SU-DHL-6 (cell line): ENCODE results near the gene AQP11.

Experiments used
- H2AFZ ChIP-seq: fragments of 200-600 bp; sonication (generic); 2 replicates; pipeline ENCODE4 v1.6.1; 2014; ENCODE audit warnings: low read depth, mild to moderate bottlenecking, moderate library complexity, mixed read lengths, antibody characterized with exemption, low read length; ENCODE audit not compliant: severe bottlenecking
- H3F3A ChIP-seq: fragments of 200-600 bp; shearing (Covaris generic); 2 replicates; pipeline ENCODE4 v1.6.0; 2016; ENCODE audit warnings: antibody characterized with exemption, mild to moderate bottlenecking; ENCODE audit not compliant: insufficient read depth
- H3K27ac ChIP-seq: fragments of 200-600 bp; sonication (generic); 2 replicates; pipeline ENCODE4 v1.5.1; 2016; ENCODE audit warnings: low read depth, mild to moderate bottlenecking, low read length, moderate library complexity, mixed read lengths
- H3K27me3 ChIP-seq: fragments of 200-600 bp; sonication (generic), shearing (Covaris generic); 2 replicates; pipeline ENCODE4 v1.6.0; 2014; ENCODE audit warnings: mild to moderate bottlenecking, low read length
- H3K36me3 ChIP-seq: fragments of 200-600 bp; sonication (generic); 2 replicates; pipeline ENCODE4 v1.6.1; 2014; ENCODE audit warnings: mild to moderate bottlenecking, low read length, mixed read lengths
- H3K4me2 ChIP-seq: fragments of 300-600, 200-600 bp; shearing (Covaris generic), sonication (generic); 2 replicates; pipeline ENCODE4 v1.6.0; 2014; ENCODE audit warnings: low read length, low read depth, mild to moderate bottlenecking; ENCODE audit not compliant: poor library complexity, severe bottlenecking
- H3K4me3 ChIP-seq: fragments of 200-600 bp; sonication (generic); 2 replicates; pipeline ENCODE4 v1.5.1; 2014; ENCODE audit warnings: antibody characterized with exemption, low read length, mild to moderate bottlenecking, mixed read lengths; ENCODE audit not compliant: insufficient read depth, poor library complexity, severe bottlenecking
- H3K79me2 ChIP-seq: fragments of 200-600 bp; sonication (generic); 2 replicates; pipeline ENCODE4 v1.6.1; 2014; ENCODE audit warnings: mild to moderate bottlenecking, low read length, moderate library complexity; ENCODE audit not compliant: insufficient read depth
- H3K9ac ChIP-seq: fragments of 200-600 bp; sonication (generic); 2 replicates; pipeline ENCODE4 v1.7.0; 2014; ENCODE audit warnings: mild to moderate bottlenecking, low read length
- H3K9me2 ChIP-seq: fragments of 200-600 bp; sonication (generic); replicated peaks from 2 replicates; pipeline ENCODE4 v1.6.1; 2014; ENCODE audit warnings: low read length; ENCODE audit not compliant: insufficient read depth
- H3K9me3 ChIP-seq: fragments of 200-600 bp; sonication (generic); 2 replicates; pipeline ENCODE4 v1.6.1; 2014; ENCODE audit warnings: low read length, mixed read lengths; ENCODE audit not compliant: insufficient read depth
- H4K20me1 ChIP-seq: fragments of 200-600 bp; sonication (generic); 2 replicates; pipeline ENCODE4 v1.6.1; 2014; ENCODE audit warnings: low read depth, mild to moderate bottlenecking, antibody characterized with exemption, low read length, moderate library complexity, mixed read lengths
- CTCF ChIP-seq: fragments of 200-600 bp; sonication (generic); IDR thresholded peaks from one replicate; pipeline ENCODE4 v1.5.1; 2017; ENCODE audit warnings: antibody characterized with exemption, mild to moderate bottlenecking, low read length, moderate library complexity; ENCODE audit not compliant: insufficient read depth, poor library complexity, severe bottlenecking
- EZH2phosphoT487 ChIP-seq: fragments of 200-600 bp; sonication (generic), shearing (Covaris generic); conservative IDR thresholded peaks from 2 replicates; pipeline ENCODE4 v1.6.1; 2018; ENCODE audit warnings: mild to moderate bottlenecking, antibody characterized with exemption, low read length, moderate library complexity, mixed read lengths

AQP11 gene

GRCh38 chr11:77636731-77637344 is 47.1 kb downstream of the AQP11 start:
- no peaks in the 10 kb centered on the region; the same call in 1 of the 2 replicates for H3F3A ChIP-seq
- TF ChIP-seq EZH2phosphoT487 (no peak), CTCF (no peak)
- peak overlapping the region; percentile 74 for H3K9ac ChIP-seq
- H3K9me3 ChIP-seq: no peaks in the 10 kb centered on the region
- no peak overlapping the region for H2AFZ ChIP-seq
- peaks cover 59% of the 10 kb centered on the region for H3K79me2 ChIP-seq
- H3K4me3 ChIP-seq: peak overlapping the region; percentile 70
- H3K4me2 ChIP-seq: peak overlapping the region; percentile 73
- no peaks in the 10 kb centered on the region for H4K20me1 ChIP-seq
- H3K36me3 ChIP-seq: no peaks in the 10 kb centered on the region
- peak overlapping the region; percentile 43; the same call in 1 of the 2 replicates for H3K27ac ChIP-seq
- no peaks in the 10 kb centered on the region for H3K27me3 ChIP-seq
- no peaks in the 10 kb centered on the region for H3K9me2 ChIP-seq

DNA sequence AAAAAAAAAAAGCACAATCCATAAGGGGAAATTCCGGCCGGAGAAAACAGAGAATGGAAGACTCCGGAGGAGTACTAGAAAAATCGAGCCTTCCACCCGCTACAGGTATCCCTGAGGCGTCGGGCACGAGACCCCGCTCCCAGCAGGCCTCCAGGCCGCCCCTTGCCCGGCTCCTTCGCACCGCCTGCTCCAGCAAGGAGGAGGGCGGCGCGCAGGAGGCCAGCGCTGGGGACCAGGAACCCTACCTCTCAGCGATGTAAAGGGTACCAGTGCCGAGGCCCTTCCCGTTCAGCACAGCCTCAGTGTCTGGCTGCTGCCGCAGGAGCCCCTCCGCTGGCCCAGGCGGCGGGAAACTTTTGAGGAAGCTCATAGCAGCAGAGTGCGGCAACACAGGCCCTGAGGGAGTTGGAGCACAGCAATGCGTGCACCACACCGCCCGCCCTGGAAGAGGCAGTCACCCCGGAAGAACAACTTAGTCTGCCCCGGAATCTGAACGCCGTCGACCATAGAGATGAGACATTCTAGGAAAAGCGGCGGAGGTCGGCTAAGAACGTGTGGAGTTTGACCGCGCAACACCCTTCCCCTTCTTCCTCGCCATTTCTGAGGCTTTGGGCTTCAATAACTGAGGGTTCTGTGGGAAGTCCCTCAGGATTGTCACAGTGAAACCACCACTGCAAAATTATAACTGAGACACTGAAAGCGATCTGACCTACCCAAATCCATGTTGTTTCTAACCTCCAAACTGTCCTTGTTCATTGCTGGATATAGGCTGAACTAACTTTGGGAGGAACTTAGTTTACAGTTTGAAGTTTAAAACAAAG is 47.8 kb downstream of the AQP11 start, which contains the start of gene CLNS1A:
CLNS1A (minus strand) TSS at position 450 of the 821 bp plus-strand sequence; CDS start at position 370, 80 bp downstream.
- H3K36me3 ChIP-seq: no peaks in the 10 kb centered on the region
- no peaks in the 10 kb centered on the region; the same call in 1 of the 2 replicates for H3F3A ChIP-seq
- H3K27ac ChIP-seq: peak within 1 kb of the TSS; percentile 43
- peak within 1 kb of the TSS; percentile 70 for H3K4me3 ChIP-seq
- peak within 1 kb of the TSS; percentile 74 for H3K9ac ChIP-seq
- H3K9me2 ChIP-seq: no peaks in the 10 kb centered on the region
- TF ChIP-seq CTCF (no peak), EZH2phosphoT487 (no peak)
- H4K20me1 ChIP-seq: no peaks in the 10 kb centered on the region
- peak within 1 kb of the TSS; percentile 73 for H3K4me2 ChIP-seq
- peaks cover 52% of the 10 kb centered on the region for H3K79me2 ChIP-seq
- H3K27me3 ChIP-seq: no peaks in the 10 kb centered on the region
- no peaks in the 10 kb centered on the region for H3K9me3 ChIP-seq
- peak within 1 kb of the TSS; percentile 60 for H2AFZ ChIP-seq

DNA sequence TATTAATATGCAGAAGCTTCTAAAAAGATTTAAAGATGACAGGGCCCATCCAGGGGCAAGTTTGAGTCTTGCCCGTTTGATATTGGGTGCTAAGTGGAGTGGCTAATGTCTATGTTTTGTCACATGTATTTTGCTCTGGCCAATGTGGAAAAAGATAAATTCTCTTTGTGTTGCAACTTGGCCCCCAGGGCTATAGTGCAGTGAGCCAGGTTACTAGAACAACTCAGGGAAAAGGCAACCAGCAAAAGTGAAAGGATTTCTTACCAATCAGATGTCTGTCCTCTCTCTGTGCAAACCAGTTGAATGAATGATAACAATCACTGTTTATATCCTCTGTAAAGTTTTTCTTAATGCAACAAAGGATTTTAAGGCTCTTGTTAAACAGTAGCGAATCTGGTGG is 52.5 kb downstream of the AQP11 start:
- Histone ChIP-seq H2AFZ (no peak overlapping the region), H3K27me3 (no peaks in the 10 kb centered on the region), H3K36me3 (no peaks in the 10 kb centered on the region), H3K9me2 (no peaks in the 10 kb centered on the region), H3K79me2 (peaks cover 7% of the 10 kb centered on the region), H4K20me1 (no peaks in the 10 kb centered on the region), H3K4me2 (no peak overlapping the region), H3F3A (no peaks in the 10 kb centered on the region), H3K27ac (no peak overlapping the region), H3K9me3 (no peaks in the 10 kb centered on the region), H3K4me3 (no peak overlapping the region), H3K9ac (no peak overlapping the region)
- no peak for TF ChIP-seq CTCF
- TF ChIP-seq EZH2phosphoT487: no peak
